Spleen (tissue), 11 donors: ENCODE results near the gene ABCG4. TPM values are rescaled to one million over a fixed set of nuclear protein-coding genes. Genes with fewer than 3 reads are reported as not detected.
A peak's percentile ranks its signal among the peaks of the same experiment; 100 is the strongest.

Experiments used
- DNase-seq: peaks from one replicate; pipeline ENCODE4 v3.0.0-alpha.2; 2020
- H3K27ac ChIP-seq, 8 donors: fragments of 200-600 bp; sonication (generic) in 7 of 8; 1 replicate in 4 of 8; 2 replicates in 4 of 8; pipeline versions ENCODE4 v1.5.0 to v1.8.0; 2016 to 2021; ENCODE audit warnings: inconsistent platforms in 4 of 8, mild to moderate bottlenecking in 4 of 8, moderate library complexity in 1 of 8
- H3K27me3 ChIP-seq, 7 donors: fragments of 200-600 bp; sonication (generic) in 6 of 7; replicated peaks in 1 of 7; 1 replicate in 4 of 7; 2 replicates in 3 of 7; pipeline versions ENCODE4 v1.5.0 to v1.8.0; 2016 to 2021; ENCODE audit warnings: inconsistent platforms in 3 of 7, mild to moderate bottlenecking in 1 of 7
- H3K36me3 ChIP-seq, 6 donors: fragments of 200-600 bp; sonication (generic) in 5 of 6; 1 replicate in 4 of 6; 2 replicates in 2 of 6; pipeline versions ENCODE4 v1.5.0 to v1.8.0; 2016 to 2021; ENCODE audit warnings: inconsistent platforms in 2 of 6
- H3K4me1 ChIP-seq, 6 donors: fragments of 200-600 bp; sonication (generic) in 5 of 6; 1 replicate in 3 of 6; 2 replicates in 3 of 6; pipeline versions ENCODE4 v1.5.0 to v1.8.0; 2016 to 2021; ENCODE audit warnings: inconsistent platforms in 3 of 6
- H3K4me3 ChIP-seq, 8 donors: fragments of 200-600 bp; sonication (generic) in 7 of 8; 1 replicate in 4 of 8; 2 replicates in 4 of 8; pipeline versions ENCODE4 v1.5.0 to v1.8.0; 2016 to 2021; ENCODE audit warnings: inconsistent platforms in 4 of 8, mild to moderate bottlenecking in 4 of 8, moderate library complexity in 2 of 8
- H3K9me3 ChIP-seq, 8 donors: fragments of 200-600 bp; sonication (generic) in 7 of 8; 1 replicate in 4 of 8; 2 replicates in 4 of 8; pipeline versions ENCODE4 v1.5.0 to v1.8.0; 2016 to 2021; ENCODE audit warnings: inconsistent platforms in 4 of 8
- CTCF ChIP-seq, 11 experiments: fragments of 200-600 bp in 7 of 11; fragments of 450-650 bp in 4 of 11; sonication (generic) in 4 of 11; IDR thresholded peaks in 8 of 11; conservative IDR thresholded peaks in 3 of 11; 1 replicate in 7 of 11; 2 replicates in 4 of 11; pipeline versions ENCODE4 v1.4.0 to v1.8.0; 2016 to 2021; ENCODE audit warnings: antibody characterized with exemption in 11 of 11, inconsistent platforms in 4 of 11, mild to moderate bottlenecking in 1 of 11
- POLR2A ChIP-seq, 3 donors: fragments of 450-650 bp; IDR thresholded peaks; one replicate each; pipeline ENCODE4 v1.5.1; 2017; ENCODE audit warnings: antibody characterized with exemption in 3 of 3, mild to moderate bottlenecking in 1 of 3
- POLR2AphosphoS5 ChIP-seq, 3 donors: sonication (generic); formaldehyde crosslinking; IDR thresholded peaks; one replicate each; pipeline ENCODE4 v1.5.1; 2017; ENCODE audit warnings: antibody characterized with exemption in 3 of 3
- WGBS, 5 donors: extraction: QIAGEN DNeasy Blood & Tissue Kit in 3 of 5; methylation state at CpG; one replicate each; pipeline versions ENCODE4 v1.1.5 to v1.1.7; 2013 to 2018; 5-methylcytosine and 5-hydroxymethylcytosine counted together
- intact Hi-C: fragments of 100-400 bp; cut with DNase I; formaldehyde crosslinking; loops from one replicate; pipeline ENCODE4 v1.15.0; 2023; ENCODE audit warnings: low total_unique reads
- polyA plus RNA-seq, 3 donors: library from polyadenylated mRNA; stranded (reverse); fragments of 200-250 nt; gene quantifications; one replicate each; pipeline ENCODE4 v1.2.1, GENCODE V29; 2013
- total RNA-seq, 7 donors: library from RNA; depleted of rRNA in 3 of 7; stranded (reverse); fragments of >200 nt in 3 of 7; fragmentation: NEBNext Ultra II Directional in 4 of 7; extraction: Animal tissue kit (Norgen Biotek cat#: 25700) in 4 of 7; gene quantifications; one replicate each; pipeline versions ENCODE4 v1.1.0 to v1.2.1, GENCODE V29; 2016 to 2021
- donor health status: healthy with polysubstance abuse.
- donor health status: DM: no; HTN: no; CAD: no; lungs with moderate emphysema.
- donor health status: DM: no; HTN: no; CAD: no.
- donor health status: Bipolar disorder and iron deficiency.
- donor health status: healthy.
- donor health status: DM: no; HTN: no; CAD: no.
- donor health status: DM: yes; HTN: yes; CAD: no.

Gene ABCG4
- total and polyA plus RNA-seq, 10 donors = 0.03 to 0.32 (median 0.20) TPM; not detected in 4

- intact Hi-C loops = no loop called here
Observed at GRCh38 chr11:119114351-119114750, 34.5 kb upstream of the ABCG4 start.

GRCh38 chr11:119115484-119116234 is 33.2 kb upstream of the ABCG4 start:
- H3K27me3 ChIP-seq = no peaks in the 10 kb centered on the region
- TF ChIP-seq POLR2AphosphoS5 (IDR thresholded peaks at IDR 0.05) (peak; percentile 52 to 69 (median 54)), CTCF (IDR thresholded peaks at IDR 0.05 in 8 of 11, conservative IDR thresholded peaks at IDR 0.05 in 3 of 11) (peak in 1 of 11 experiments; percentile 18), POLR2A (IDR thresholded peaks at IDR 0.05) (no peak)
- peak; percentile 86 for DNase-seq
- intact Hi-C loops = no loop called here
- H3K36me3 ChIP-seq = peaks cover 0 to 70% (median 46%) of the 10 kb centered on the region in 6 donors
- H3K4me1 ChIP-seq = peaks cover 2 to 54% (median 22%) of the 10 kb centered on the region in 6 donors
- no peaks in the 10 kb centered on the region for H3K9me3 ChIP-seq
- peak overlapping the region; percentile 18 to 90 (median 74) for H3K27ac ChIP-seq
- WGBS, 5 donors = 39 to 60% (median 47%) methylated on average over 24 of the region's 24 CpGs
- H3K4me3 ChIP-seq = peak overlapping the region in 3 of 8 donors; percentile 25 to 55 (median 27)

More at GRCh38 chr11:119114351-119114750, 34.5 kb upstream of the ABCG4 start:
- no peak for DNase-seq
- H3K9me3 ChIP-seq = no peaks in the 10 kb centered on the region
- H3K27ac ChIP-seq = peak overlapping the region in 4 of 8 donors; percentile 72 to 90 (median 84)
- H3K36me3 ChIP-seq = peaks cover 0 to 84% (median 46%) of the 10 kb centered on the region in 6 donors
- TF ChIP-seq POLR2AphosphoS5 (IDR thresholded peaks at IDR 0.05) (no peak), POLR2A (IDR thresholded peaks at IDR 0.05) (no peak), CTCF (IDR thresholded peaks at IDR 0.05 in 8 of 11, conservative IDR thresholded peaks at IDR 0.05 in 3 of 11) (no peak)
- H3K4me1 ChIP-seq = peaks cover 1 to 60% (median 29%) of the 10 kb centered on the region in 6 donors
- H3K27me3 ChIP-seq = no peaks in the 10 kb centered on the region
- 71 to 85% (median 81%) methylated on average over 5 of the region's 5 CpGs for WGBS, 5 donors
- no peak overlapping the region for H3K4me3 ChIP-seq

GRCh38 chr11:119116235-119116594 is 32.6 kb upstream of the ABCG4 start:
- intact Hi-C loops = no loop called here
- Histone ChIP-seq H3K9me3 (no peaks in the 10 kb centered on the region), H3K36me3 (peaks cover 0 to 65% (median 42%) of the 10 kb centered on the region in 6 donors), H3K4me1 (peaks cover 4 to 53% (median 25%) of the 10 kb centered on the region in 6 donors), H3K27me3 (no peaks in the 10 kb centered on the region), H3K27ac (peak overlapping the region; percentile 18 to 90 (median 74)), H3K4me3 (peak overlapping the region in 3 of 8 donors; percentile 25 to 55 (median 27))
- 77 to 90% (median 86%) methylated on average over 10 of the region's 10 CpGs for WGBS, 5 donors
- no peak for DNase-seq
- TF ChIP-seq POLR2AphosphoS5 (IDR thresholded peaks at IDR 0.05) (peak in 1 of 3 donors; percentile 34), CTCF (IDR thresholded peaks at IDR 0.05 in 8 of 11, conservative IDR thresholded peaks at IDR 0.05 in 3 of 11) (no peak), POLR2A (IDR thresholded peaks at IDR 0.05) (no peak)

- H3K4me3 ChIP-seq = peak overlapping the region in 1 of 8 donors; percentile 55
- peaks cover 0 to 61% (median 38%) of the 10 kb centered on the region in 6 donors for H3K36me3 ChIP-seq
- H3K27me3 ChIP-seq = no peaks in the 10 kb centered on the region
- intact Hi-C loops = no loop called here
- no peak for DNase-seq
- WGBS, 5 donors = 81 to 89% (median 85%) methylated on average over 5 of the region's 5 CpGs
- no peaks in the 10 kb centered on the region for H3K9me3 ChIP-seq
- peaks cover 4 to 53% (median 25%) of the 10 kb centered on the region in 6 donors for H3K4me1 ChIP-seq
- H3K27ac ChIP-seq = peak overlapping the region; percentile 18 to 90 (median 74)
- no peak for TF ChIP-seq CTCF (IDR thresholded peaks at IDR 0.05 in 8 of 11, conservative IDR thresholded peaks at IDR 0.05 in 3 of 11)
- no peak for TF ChIP-seq POLR2A (IDR thresholded peaks at IDR 0.05)
- no peak for TF ChIP-seq POLR2AphosphoS5 (IDR thresholded peaks at IDR 0.05)
Observed at GRCh38 chr11:119116601-119117000, 32.3 kb upstream of the ABCG4 start.
